Kidney glomerular epithelial cell (primary cell): ENCODE results near the gene MS4A15.
"Not testable (repeated sequence)": the region's sequence is repeated elsewhere in the genome, so short reads cannot be mapped to it uniquely, and the experiment has no call there.

Experiments
- DNase-seq: peaks from one replicate; lab custom pipeline; 2025; lab: John Stamatoyannopoulos, UW

Gene MS4A15

DNA sequence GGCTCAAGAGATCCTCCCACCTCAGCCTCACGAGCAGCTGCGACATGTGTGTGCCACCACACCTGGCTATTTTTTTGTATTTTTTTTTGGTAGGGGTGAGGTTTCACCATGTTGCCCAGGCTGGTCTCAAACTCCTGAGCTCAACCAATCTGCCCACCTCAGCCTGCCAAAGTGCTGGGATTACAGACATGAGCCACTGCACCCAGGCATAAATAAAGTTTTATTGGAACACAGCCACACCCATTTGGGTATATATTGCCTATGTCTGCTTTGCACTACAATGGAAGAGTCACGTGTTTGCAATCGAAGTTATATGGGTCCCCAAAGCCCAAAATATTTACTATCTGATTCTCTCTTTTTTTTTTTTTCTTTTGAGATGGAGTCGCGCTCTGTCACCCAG lies 1.8 kb upstream of the MS4A15 start:
- no peak for DNase-seq

DNA sequence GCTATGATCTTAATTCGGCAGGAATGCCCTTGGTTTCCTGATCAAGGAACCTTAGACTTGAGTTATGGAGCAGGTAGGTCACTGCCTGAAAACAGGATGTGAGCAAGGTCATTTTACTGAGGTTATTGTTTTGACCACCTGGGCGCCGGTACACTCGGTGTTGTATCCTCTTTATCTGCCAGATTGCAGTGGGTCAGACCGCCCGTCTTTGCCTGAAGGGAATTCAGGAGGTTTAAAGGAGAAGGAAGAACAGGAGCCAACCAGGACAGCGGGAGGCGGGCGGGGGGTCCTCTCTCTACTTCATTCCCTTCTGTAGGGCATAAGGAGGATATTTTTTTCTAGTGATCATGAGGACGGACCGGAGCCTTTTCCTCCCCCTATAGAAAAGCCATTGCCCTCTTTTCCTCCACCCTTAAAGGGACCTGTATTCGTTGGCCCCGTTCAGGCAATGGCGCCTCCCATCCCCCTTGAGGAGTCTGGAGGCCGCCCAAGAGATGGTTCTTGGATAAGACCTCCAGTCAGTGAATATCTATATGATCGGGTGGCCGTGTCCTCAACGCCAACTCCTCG lies 649 bp downstream of the MS4A15 start:
- DNase-seq: no peak

DNA sequence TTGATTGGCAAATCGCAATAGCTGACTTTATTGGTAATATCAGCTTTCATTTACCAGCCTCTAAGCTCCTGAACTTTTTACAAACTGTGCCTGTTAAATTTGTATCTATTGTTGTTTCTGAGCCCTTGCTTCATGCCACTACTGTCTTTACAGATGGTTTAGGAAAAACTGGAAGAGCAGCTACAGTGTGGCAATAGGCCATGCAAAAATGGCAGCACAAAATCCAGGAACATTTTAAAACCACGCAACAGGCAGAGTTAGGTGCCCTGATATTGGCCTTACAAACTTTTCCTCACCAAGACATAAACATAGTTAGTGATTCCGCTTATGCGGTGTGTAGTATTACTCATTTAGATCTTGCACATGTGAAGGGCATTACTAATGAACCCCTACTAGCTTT lies 2.0 kb downstream of the MS4A15 start:
- not testable (repeated sequence) for DNase-seq

DNA sequence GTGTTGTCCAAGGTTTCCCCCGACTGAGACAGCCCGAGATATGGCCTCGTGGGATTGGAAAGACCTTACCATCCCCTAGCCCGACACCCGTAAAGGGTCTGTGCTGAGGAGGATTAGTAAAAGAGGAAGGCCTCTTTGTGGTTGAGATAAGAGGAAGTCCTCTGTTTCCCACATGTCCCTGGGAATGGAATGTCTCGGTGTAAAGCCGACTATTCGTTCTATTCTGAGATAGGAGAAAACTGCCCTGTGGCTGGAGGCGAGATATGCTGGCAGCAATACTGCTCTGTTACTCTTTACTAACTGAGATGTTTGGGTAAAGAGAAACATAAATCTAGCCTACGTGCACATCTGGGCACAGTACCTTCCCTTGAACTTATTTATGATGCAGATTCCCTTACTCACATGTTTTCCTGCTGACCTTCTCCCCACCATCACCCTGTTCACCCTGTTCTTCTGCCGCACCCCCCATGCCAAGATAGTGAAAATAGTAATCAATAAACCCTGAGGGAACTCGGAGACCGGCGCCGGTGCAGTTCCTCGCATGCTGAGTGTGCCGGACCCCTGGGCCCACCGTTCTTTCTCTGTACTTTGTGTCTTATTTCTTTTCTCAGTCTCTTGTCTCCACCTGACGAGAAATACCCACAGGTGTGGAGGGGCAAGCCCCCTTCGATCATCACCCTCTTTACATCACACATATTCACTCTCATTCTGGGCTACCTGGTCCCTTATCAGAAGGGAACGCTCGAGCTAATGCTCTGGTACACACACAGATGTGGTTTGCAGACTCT lies 3.0 kb downstream of the MS4A15 start:
- not testable (repeated sequence) for DNase-seq

DNA sequence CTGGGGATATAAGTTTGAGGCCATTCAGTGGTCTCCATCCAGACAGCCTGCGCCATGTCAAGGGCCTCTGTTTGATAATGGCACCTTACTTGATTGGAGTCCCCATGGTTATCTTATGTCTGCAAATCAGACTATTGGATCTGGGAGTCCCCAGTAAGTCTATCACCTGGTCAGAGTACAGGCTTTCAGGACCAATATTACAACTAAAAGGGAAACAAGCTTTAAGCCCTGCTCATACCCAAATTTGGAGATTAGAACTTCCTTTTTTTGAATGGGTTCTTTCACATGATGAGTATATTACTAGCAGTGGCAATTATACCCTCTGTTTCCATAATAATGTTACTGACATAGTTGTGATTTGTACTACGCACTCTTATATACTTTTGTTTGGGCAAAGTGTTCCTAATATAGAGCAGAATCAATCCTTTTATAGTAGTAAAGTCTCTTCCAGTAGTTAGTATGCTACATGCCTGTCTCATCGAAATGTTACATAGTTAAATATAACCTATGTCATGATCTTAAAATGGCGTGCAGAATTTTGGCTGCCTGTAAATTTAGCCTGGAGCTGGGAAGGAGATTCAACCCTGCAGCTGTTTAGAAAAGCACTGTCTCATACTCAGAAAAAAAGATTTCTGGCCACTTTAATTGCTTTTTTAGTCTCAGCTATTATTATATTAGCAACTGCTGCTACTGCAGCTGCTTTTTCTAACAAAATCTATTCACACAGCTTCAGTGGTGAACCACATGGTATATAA lies 4.9 kb downstream of the MS4A15 start:
- DNase-seq: no peak

DNA sequence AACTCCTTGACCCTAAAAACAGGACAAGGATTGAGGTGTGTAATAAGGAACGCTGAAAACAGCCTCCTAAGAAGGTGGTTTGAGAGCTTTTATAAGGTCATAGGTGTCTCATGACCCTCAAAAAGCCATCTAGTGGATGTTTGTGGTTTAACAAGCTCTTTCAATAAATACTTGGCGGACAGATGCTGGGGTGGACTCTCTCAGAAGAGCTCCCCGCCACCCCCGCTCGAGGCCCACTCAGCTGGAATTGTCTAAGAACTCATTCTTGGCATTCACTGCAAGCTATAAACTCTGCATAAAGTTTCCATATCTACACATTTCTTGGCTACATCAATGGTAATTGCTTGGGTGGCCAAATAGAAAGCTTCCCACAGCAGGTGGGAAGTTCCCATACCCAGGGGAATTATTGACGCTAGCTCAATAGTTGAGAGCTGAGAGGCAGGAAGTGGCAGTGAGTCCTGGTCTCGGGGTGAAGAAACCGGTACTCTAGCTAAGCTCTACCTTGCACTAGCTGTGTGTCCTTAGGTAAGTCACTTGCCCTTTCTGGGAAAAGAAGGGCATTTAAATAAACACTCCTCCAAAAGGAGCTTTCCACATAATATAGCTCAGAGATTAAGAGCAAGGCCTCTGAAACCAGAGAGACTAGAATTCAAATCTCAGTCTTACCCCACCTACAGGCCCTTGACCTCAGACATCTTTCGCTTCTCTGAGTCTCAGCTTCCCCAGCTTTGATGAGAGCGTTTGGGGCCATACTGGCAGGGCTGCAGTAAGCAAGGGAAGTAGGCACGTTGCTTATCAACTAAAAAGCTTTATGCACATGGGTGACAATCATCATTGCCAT lies 6.4 kb downstream of the MS4A15 start:
- DNase-seq: no peak

DNA sequence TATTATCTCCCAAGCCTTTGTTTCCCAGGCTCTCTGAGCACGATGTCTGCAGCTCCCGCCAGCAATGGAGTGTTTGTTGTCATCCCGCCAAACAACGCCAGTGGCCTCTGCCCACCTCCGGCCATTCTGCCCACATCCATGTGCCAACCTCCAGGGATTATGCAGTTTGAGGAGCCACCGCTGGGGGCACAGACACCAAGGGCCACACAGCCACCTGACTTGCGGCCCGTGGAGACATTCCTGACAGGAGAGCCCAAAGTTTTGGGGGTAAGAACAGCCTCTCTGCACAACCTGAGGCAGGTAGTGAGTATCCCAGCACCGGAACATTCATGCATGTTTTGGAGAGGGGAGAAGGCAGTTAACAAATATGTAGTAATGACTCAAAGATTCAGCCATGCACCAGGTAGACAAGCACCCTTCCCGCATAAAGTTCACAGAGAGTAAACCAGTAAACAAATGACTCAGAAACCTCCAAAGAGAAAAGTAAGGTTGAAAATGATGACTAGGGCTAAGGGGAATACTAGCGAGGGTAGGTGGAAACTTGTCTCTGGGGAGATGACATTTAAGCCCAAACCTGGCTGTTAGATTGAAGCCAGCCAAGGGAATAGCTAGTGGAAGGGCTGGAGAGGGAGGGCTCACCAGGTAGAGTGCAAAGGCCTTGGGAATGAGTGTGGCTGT lies 7.2 kb downstream of the MS4A15 start:
- DNase-seq: no peak

DNA sequence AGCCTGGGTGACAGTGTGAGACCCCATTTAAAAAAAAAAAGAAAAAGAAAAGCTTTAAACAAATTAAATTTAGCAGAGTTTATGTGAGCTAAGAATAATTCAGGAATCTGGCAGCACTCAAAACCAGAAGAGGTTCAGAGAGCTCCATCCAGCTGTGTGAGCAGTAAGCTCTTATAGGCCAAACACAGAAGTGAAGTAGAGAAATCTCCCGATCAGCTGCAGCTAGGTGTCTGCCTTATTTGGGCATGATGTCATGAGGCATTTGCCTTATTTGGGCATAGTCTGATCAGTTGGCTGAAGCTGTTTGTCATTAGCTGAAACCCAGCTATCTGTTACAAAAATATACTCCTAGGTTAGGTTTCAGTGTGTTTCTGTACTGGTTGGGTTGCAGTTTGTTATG lies 8.2 kb downstream of the MS4A15 start:
- peak; percentile 5 for DNase-seq

DNA sequence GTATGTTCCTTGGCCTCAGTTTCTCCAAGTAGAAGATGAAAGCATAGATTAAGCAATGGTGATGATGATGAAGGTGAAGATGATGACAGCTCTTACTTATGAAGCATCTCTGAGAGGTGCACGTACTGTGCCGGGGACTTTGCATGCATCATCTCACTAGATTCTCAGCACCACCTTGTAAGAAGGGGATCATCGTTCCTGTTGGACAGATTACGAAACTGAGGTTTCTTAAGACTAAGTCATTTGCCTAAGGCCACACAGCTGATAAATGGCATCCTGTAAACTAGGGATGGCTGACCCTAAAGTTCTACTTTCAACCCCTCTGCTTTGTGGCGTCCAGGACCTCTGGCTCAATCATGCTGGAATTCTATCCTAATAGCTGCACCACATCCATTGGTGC lies 8.7 kb downstream of the MS4A15 start:
- no peak for DNase-seq

DNA sequence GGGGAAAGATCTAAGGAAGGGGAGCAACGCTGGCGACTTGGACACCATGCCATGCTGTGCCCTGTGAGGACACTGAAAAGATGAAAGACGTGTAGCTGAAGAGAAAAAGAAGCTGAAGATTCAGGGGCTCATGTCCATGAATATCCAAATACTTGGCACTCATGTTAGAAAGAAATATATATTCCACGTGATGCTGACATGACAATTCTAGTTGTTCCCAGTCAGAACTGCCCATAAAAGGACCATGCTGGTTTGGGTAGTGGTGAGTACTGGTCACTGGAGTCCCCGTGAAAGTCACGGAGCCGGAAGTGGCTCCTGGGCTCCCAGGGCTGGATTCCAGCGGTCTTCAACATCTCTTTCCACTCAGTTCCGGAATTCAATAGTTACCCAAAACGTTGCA lies 9.9 kb downstream of the MS4A15 start:
- DNase-seq: no peak

DNA sequence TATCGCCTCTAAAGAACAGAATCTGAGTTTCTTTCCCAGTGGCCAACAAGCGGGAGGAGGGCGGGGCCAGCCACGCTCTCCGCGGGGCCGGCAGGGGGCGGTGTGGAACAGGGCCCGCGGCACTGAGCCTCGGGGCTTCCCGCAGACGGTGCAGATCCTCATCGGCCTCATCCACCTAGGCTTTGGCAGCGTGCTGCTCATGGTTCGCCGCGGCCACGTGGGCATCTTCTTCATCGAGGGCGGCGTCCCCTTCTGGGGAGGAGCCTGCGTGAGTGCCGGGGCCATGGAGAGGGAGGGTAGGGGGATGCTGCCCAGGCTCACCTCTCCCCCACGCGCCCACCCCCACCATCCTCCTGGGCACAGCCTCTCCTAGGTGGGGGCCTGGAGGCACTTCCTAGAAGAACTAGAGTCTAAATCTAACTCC lies 10.7 kb downstream of the MS4A15 start:
- no peak for DNase-seq

DNA sequence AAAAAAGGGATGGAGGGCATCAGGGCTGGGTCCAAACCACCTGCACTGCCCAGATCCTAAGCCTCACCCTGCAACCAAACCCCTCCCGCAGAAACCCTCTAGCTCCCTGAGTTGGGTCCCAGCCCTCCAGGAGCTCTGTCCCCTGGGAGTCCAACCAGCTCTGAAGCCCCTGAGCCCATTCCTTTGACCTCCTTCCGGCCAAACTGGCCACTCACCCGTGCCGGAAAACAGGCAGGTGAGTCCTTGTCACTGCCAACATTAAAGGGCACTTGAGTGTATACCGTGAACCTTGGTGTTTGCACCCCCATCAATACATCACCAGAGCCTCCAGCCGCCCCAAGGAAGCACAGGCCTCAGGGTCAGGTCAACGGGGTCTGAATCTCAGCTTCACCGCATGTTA lies 11.5 kb downstream of the MS4A15 start:
- no peak for DNase-seq

DNA sequence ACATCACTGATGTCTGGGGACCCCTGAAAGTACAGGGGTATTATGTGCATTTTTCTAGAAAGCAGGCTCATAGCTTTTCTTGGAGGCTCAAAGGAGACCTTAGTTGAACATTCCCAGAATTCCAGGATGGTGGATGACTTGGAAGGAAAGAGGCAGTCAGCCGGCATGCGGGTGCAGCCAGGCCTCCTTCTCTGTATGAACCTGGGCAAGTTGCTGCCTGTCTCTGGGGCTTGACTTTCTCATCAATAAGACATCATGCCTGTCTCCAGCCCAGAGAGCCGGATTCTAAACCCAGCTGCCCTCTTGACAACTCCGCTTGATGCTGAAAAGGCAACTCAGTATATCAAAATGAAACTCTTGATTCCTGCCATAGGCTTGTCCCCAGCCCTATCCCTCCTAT lies 12.6 kb downstream of the MS4A15 start:
- DNase-seq: no peak

DNA sequence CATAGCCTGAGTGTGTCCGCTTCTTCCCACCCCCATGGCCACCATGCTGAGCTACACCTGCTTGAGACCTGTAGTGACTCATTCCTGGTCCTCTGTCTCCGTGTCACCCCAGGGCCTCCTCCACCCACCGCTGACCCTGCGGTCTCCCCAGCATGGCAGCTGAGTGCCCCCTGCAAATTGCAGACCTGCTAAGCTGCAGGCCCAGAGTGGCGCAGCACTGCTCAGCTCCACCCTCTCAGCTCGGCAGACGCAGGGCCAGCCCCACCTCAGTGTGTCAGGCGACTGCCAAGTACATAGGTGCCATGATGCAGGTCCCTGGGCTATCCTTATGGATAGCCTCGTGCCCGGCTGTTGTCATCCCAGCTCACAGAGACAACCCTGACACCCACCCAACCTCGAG lies 13.1 kb downstream of the MS4A15 start:
- DNase-seq: no peak

DNA sequence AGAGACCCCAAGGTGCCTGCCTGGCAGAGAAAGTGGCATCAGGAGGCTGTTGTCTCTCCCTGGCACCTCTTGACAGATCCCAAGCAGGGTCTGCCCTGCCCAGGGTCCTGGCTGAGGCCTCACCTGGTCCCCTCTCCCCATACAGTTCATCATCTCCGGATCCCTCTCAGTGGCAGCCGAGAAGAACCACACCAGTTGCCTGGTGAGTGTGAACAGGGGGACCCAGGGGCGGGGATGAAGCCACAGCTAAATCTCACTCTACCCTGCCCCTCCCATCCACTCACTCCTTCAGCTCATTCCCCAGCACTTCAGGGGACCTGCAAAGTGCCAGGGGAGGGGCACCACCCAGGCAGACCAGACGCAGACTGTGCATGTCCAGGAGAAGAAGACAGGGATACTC lies 14.5 kb downstream of the MS4A15 start:
- no peak for DNase-seq

DNA sequence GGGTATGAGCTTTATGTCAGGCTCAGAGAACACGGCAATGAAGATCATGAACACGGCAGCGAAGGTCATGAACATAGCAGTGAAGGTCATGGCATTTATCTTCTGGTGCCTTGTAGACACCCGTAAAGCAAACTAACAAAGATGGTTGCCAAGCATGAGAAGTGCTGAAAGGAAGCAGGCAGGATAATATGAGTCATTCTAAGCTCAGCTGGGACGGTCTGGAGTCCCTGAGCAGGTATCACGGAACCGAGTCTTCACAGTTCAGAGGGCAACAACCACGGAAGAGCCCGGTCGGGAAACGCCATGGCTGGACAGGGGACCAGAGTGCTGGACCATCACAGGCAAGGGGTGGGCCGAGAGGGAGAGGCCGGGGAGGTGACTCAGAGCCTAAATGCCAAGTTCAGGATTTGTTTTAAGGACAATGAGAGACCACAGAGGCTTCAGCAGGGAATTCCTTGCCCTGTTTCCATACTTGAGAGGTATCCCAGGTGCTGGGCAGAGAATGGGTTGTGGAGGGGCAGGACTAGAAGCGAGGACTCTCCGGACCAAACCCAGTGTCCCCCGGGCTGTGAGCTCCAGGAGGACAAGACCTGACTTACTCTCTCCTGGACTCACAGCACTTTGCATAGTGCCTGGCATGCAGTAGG lies 15.3 kb downstream of the MS4A15 start:
- DNase-seq: no peak

DNA sequence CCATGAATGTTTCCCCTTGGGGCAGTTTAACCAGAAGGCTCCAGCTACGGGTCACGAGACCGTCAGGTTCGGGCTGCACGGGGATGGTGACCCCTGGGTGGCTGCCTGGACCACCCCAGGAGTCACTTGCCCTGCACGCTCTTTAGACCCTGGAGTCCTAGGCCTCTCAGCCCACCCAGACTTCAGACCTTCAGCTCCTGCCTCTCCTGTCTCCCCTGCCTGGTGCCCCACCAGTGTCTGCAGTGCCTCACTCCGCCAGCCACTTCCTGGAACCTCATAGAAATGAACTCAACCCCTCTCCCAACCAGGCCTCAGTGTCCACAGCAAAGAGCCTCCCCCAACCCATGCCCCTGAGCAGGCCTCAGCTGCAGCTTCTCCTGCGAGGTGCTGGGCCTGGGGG lies 16.0 kb downstream of the MS4A15 start:
- no peak for DNase-seq

DNA sequence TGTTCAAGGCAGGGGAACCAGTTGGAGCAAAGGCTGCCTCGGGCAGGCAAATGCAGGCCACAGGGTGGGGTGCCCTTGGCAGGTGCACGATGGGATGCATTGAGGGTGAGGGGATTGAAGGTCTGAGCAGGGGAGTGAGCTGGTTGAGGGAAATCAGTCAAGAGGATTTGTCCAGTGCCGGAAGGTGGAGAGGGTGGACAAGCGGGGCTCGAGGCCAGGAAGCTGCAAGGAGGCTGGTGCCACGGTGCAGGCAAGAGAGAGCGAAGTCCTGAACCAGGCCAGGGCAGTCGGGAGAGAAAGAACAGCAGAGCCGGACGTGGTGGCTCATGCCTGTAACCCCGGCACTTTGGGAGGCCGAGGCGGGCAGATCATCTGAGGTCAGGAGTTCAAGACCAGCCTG lies 18.1 kb downstream of the MS4A15 start:
- DNase-seq: no peak

DNA sequence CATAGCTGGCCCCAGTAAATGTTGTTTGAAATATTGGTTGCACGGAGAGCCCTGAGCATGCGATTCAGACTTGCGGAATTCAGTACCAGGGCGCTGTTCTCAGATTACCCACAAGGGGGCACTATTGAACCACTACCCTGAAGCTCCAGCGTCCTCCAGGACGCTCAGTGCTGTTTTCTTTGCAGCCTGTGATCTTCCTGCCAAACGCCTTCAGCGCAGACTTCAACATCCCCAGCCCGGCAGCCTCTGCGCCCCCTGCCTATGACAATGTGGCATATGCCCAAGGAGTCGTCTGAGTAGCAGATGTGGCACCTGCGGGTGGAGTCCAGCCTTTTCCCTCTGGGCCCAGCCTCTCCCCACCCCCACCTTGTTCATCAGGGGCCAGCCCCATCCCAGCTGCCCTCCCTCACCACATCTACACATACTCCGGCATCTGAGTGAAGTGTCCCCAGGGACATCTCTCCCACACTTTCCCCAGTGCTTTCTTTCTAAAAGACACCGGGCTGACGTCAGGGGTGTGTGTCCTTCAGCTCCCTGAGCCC lies 18.8 kb downstream of the MS4A15 start:
- peak; percentile 39 for DNase-seq

DNA sequence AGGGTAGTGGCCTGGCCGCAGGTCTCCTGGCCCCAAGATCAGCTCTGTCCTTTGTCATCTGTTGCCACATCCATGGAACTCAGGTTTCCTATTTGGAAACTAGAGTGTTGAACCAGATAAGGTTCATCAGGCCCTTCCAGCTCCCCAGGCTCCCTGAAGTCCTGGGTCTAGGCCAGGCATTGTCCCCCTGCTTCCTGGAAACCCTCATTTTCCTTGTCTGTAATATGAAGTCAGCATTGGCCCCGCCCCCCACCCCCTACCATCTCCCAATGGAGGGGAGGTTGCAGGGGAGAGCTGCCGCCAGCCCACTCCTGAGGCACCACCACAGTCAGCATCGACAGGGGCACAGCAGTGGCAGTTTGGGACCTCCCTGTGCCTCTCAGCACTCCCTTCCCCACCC lies 19.5 kb downstream of the MS4A15 start:
- DNase-seq: no peak

DNA sequence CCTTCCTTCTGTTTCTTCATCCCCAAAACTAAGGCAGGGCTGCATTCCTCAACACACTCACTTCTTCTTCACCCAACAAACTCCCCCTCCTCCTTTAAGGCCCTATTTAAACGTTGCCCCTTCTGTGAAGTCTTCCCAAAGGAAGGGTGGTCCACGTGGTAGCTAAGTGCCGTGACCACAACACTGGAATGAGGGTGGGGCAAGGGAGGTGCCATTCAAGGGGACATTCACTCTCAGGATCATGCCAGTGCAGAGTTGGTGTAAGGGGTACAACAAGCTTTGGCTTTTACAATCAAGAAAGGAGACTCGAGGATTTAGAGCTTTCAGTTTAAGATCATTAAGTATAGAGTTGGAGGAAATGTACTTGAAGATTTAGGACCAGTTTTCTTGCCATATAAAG lies 20.4 kb downstream of the MS4A15 start:
- no peak for DNase-seq
